Measurements from ENCODE around the gene FAM131C. TPM values are rescaled to one million over a fixed set of nuclear protein-coding genes. Genes with fewer than 3 reads are reported as not detected.
A peak's percentile ranks its signal among the peaks of the same experiment; 100 is the strongest.

FAM131C gene
- total RNA-seq, 4 donors from 2014 or later, result 0.28 to 0.85 TPM; not detected in 2

DNA sequence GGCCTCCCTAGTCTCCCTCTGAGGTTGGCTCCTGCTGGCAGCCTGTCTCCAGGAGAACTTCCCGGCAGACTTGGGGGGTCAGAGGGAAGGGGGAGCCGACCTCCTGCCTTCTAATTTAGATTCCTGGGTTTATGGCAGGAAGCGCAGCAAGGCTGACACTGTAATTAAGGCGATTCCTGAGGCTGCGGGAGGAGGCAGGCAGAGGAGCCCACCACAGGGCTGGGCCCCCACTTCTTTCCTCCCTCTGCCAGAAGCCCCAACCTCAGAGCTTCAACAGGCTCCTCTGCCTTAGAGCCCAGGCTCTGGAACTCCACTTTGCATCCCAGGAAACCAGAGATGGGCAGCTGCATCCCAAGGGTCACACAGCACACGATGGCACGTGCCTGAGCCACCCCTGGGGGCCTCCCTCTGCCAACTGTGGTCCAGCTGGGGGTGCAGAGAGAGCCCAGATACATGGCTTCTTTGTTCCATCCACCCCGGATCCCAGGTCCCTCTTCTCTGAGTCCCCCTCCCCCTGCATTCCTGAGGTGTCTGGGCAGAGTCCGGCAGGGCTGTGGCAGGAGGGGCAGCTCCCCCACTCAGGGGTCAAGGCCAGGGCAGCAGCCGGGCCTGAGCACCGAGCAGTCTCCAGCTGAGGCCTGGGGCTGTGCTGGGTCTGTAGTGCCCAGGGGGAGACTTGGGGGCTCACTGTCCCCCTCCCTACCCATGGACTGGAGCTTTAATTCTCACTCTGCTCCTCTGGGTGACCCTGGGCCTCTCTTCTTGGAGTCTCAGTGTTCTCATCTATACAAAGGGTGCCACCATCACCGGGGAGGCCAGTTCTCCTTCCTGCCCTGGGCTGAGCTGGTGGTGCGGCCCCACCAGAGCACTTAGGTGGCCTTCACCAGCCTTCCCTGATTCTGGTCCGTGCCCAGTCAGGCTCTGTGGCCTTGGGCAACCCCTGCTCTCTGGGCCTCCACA, 39.4 kb upstream of the FAM131C start:
- H3K9me3 ChIP-seq, result no peaks in the 10 kb centered on the region
- peak overlapping the region; percentile 46 to 87 for H3K27ac ChIP-seq
- H3K27me3 ChIP-seq, result no peaks in the 10 kb centered on the region
- no peak overlapping the region for H3K4me3 ChIP-seq
- DNase-seq, result no peak
- peaks cover 0 to 10% of the 10 kb centered on the region in 2 donors for H3K4me1 ChIP-seq
- no peak for TF ChIP-seq POLR2A (IDR thresholded peaks at IDR 0.05)
- TF ChIP-seq, protein P1, sequence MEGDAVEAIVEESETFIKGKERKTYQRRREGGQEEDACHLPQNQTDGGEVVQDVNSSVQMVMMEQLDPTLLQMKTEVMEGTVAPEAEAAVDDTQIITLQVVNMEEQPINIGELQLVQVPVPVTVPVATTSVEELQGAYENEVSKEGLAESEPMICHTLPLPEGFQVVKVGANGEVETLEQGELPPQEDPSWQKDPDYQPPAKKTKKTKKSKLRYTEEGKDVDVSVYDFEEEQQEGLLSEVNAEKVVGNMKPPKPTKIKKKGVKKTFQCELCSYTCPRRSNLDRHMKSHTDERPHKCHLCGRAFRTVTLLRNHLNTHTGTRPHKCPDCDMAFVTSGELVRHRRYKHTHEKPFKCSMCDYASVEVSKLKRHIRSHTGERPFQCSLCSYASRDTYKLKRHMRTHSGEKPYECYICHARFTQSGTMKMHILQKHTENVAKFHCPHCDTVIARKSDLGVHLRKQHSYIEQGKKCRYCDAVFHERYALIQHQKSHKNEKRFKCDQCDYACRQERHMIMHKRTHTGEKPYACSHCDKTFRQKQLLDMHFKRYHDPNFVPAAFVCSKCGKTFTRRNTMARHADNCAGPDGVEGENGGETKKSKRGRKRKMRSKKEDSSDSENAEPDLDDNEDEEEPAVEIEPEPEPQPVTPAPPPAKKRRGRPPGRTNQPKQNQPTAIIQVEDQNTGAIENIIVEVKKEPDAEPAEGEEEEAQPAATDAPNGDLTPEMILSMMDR (IDR thresholded peaks at IDR 0.05), result no peak
- no peaks in the 10 kb centered on the region for H3K36me3 ChIP-seq
- intact Hi-C loops (cut with DNase I; ENCODE audit: low total_unique reads), result no loop called here

DNA sequence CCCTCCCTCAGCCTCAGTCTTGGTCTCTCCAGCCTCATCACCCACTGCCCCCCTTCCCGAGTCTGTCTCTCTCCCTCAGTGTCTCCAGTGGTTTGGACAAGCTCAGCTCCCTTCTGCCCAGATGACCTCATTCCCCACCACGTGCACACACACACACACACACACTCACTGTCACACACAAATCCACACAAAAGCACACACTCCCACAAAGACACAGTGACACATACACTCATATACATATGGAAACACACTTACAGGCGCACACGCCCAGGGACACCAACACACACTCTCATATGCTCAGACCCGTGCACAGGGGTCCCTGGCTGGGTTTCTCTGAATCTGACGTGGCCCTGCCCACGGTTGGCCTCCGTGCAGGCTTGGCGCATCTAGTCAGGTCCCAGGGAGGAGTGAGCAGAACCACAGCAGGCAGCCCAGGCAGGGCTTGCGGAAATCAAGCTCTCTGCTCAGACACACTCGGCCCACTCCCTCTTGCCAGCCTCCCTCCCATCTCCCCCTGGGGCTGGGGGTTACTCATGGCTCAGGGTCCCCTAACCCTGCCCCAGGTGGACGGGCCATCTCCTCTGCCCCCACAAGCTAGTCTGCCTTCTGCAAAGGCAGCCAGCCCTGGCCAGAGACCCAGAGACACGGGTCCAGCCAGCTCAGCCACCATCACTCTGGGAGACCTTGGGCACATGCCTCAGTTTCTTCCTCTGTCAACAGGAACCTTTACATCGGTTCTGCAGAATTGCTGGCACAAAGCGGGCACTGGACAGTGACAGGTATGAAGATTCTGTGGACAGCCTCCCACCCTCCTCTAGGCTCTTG, 38.5 kb upstream of the FAM131C start:
- intact Hi-C loops (cut with DNase I; ENCODE audit: low total_unique reads), result no loop called here
- Histone ChIP-seq H3K36me3 (no peaks in the 10 kb centered on the region), H3K4me3 (no peak overlapping the region), H3K9me3 (no peaks in the 10 kb centered on the region), H3K4me1 (peaks cover 0 to 10% of the 10 kb centered on the region in 2 donors), H3K27ac (peak overlapping the region; percentile 46 to 87), H3K27me3 (no peaks in the 10 kb centered on the region)
- DNase-seq, result peak; percentile 55 to 76
- TF ChIP-seq, protein P1 (IDR thresholded peaks at IDR 0.05), result no peak
- TF ChIP-seq POLR2A (IDR thresholded peaks at IDR 0.05), result no peak

DNA sequence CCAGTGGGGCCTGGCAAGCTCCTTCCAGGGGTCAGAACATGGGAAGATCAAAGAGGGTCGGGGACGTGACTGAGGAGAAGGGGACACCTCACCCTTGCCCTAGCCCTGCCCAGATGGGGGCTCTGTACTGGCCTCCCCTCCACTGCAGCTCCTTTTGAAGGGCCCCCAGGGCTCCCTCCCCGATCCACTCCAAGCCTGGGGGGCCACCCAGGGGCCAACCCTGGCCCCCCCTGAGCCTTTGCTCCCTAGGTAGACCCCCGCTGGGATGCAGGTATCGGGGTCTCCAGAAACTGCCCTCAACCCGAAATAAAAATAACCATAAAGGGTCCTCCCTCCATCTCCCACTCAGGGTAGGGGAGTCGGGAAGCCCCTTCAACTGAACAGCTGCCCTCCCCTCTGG, 37.4 kb upstream of the FAM131C start:
- H3K27ac ChIP-seq, result peak overlapping the region in 1 of 2 donors; percentile 87

DNA sequence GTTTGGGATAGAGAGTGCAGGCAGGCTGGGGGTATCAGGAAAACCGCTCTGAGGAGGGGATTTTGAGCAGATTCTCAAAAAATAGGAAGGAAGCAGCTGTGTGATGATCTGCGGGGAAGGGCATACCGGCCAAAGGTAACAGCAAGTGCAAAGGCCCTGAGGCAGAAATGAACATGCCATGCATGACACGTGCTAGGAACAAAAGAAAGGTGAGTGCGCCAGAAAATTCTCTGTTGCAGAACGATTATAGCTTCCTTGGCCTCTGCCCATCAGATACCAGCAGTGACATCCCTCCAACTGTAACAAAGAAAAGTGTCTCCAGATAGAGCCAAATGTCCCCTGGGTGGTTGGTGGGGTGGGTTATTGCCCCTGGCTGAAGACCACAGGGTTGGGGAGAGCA, 37.0 kb upstream of the FAM131C start:
- DNase-seq, result no peak
- H3K36me3 ChIP-seq, result no peaks in the 10 kb centered on the region
- H3K9me3 ChIP-seq, result no peaks in the 10 kb centered on the region
- no peaks in the 10 kb centered on the region for H3K27me3 ChIP-seq
- TF ChIP-seq POLR2A (IDR thresholded peaks at IDR 0.05), result no peak
- TF ChIP-seq, protein P1 (IDR thresholded peaks at IDR 0.05), result no peak
- H3K4me1 ChIP-seq, result peaks cover 0 to 10% of the 10 kb centered on the region in 2 donors
- no peak overlapping the region for H3K4me3 ChIP-seq
- intact Hi-C loops (cut with DNase I; ENCODE audit: low total_unique reads), result no loop called here
- H3K27ac ChIP-seq, result no peak overlapping the region

More for the DNA sequence above, 37.4 kb upstream of the FAM131C start:
- intact Hi-C loops (cut with DNase I; ENCODE audit: low total_unique reads), result no loop called here
- DNase-seq, result no peak
- H3K4me3 ChIP-seq, result no peak overlapping the region
- H3K27me3 ChIP-seq, result no peaks in the 10 kb centered on the region
- TF ChIP-seq, protein P1 (IDR thresholded peaks at IDR 0.05), result no peak
- H3K36me3 ChIP-seq, result no peaks in the 10 kb centered on the region
- peaks cover 0 to 10% of the 10 kb centered on the region in 2 donors for H3K4me1 ChIP-seq
- H3K9me3 ChIP-seq, result no peaks in the 10 kb centered on the region
